Nucleus accumbens (tissue), 56 donors: ENCODE measurements around the gene TUSC2.
"Not testable (repeated sequence)": the region's sequence is repeated elsewhere in the genome, so short reads cannot be mapped to it uniquely, and the experiment has no call there.

Source experiments
- DNase-seq, 56 donors: peaks; one replicate each; lab custom pipeline; 2025; lab: John Stamatoyannopoulos, UW

Gene TUSC2

GRCh38 chr3:50297896-50298725 is 29.9 kb downstream of the TUSC2 start:
- DNase-seq: no peak

GRCh38 chr3:50297384-50297775 is 30.6 kb downstream of the TUSC2 start:
- DNase-seq: no peak

- no peak for DNase-seq
These were observed 31.2 kb downstream of the TUSC2 start for GRCh38 chr3:50296721-50297383.

- DNase-seq: peak in 5 of 56 donors; percentile 12 to 44 (median 39)
These were observed 32.2 kb downstream of the TUSC2 start for GRCh38 chr3:50295553-50296431.

GRCh38 chr3:50294492-50295403 is 33.3 kb downstream of the TUSC2 start:
- no peak for DNase-seq

GRCh38 chr3:50294089-50294488 is 33.9 kb downstream of the TUSC2 start:
- no peak for DNase-seq

GRCh38 chr3:50293079-50293801 is 34.8 kb downstream of the TUSC2 start:
- no peak for DNase-seq

- peak; percentile 86 to 99 (median 97) for DNase-seq
These were observed 35.6 kb downstream of the TUSC2 start, which contains the start of gene IFRD2 for GRCh38 chr3:50292159-50293078. Gene IFRD2, minus strand, starts transcription at chr3:50292429. Its CDS starts 155 bp downstream, at chr3:50292274.

- DNase-seq: no peak
These were observed 37.8 kb downstream of the TUSC2 start for GRCh38 chr3:50290161-50290641.

GRCh38 chr3:50289130-50289529 is 38.9 kb downstream of the TUSC2 start:
- no peak for DNase-seq

GRCh38 chr3:50288387-50289007 is 39.5 kb downstream of the TUSC2 start:
- DNase-seq: no peak

GRCh38 chr3:50287262-50287661 is 40.8 kb downstream of the TUSC2 start:
- DNase-seq: no peak

- DNase-seq: no peak
These were observed 41.4 kb downstream of the TUSC2 start for GRCh38 chr3:50286322-50287227.

GRCh38 chr3:50284121-50284520 is 43.9 kb downstream of the TUSC2 start:
- DNase-seq: not testable (repeated sequence)

GRCh38 chr3:50279255-50280016 is 48.6 kb downstream of the TUSC2 start:
- no peak for DNase-seq

GRCh38 chr3:50278880-50279224 is 49.2 kb downstream of the TUSC2 start, which contains the start of gene LSMEM2:
Gene LSMEM2, plus strand, starts transcription at chr3:50279087. Its CDS starts 27 bp downstream, at chr3:50279114.
- DNase-seq: peak in 14 of 56 donors; percentile 27 to 77 (median 58)
